Measurements from ENCODE around the gene TNFRSF14.

Gene TNFRSF14

DNA sequence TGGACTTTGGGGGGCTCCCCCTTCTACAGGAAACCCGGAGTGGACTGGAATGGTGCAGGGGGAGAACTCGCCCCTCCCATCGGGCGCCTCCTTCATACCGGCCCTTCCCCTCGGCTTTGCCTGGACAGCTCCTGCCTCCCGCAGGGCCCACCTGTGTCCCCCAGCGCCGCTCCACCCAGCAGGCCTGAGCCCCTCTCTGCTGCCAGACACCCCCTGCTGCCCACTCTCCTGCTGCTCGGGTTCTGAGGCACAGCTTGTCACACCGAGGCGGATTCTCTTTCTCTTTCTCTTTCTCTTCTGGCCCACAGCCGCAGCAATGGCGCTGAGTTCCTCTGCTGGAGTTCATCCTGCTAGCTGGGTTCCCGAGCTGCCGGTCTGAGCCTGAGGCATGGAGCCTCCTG lies at the start of gene TNFRSF14:
Gene TNFRSF14, plus strand, starts transcription at position 95 of the 401 bp plus-strand sequence. Its CDS starts 294 bp downstream, at position 389.
- no peak for FAIRE-seq

DNA sequence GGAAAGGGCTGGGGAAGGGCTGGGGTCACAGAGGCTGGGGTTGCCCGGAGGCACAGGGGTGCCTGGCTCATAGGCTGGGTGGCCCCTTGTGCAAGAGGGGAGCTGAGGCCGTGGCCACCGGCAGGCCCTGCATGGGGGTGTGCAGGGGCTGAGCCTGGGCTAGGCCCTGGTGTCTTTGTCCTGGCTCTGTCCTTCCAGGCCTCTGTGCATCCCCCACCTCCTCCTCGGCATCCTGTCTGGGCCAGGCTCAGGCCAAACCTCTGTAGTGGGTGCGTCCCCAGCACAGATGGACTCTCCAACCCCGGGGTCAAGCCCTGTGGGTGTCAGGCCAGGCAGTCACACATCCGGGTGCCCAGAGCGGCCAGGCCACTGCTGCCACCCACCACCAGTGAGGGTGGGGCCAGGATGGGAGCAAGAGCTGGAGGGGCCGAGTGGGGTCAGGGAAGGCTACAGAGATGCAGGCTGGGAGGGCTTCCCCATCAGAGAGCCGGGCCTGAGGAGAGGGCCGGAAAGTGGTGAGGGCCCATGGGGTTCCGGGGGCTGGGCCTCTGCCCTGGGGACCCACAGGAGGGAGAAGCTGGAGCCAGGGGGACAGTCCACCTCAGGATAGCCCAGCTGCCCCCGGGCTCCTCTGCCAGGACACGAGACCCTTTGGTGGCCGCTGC lies 49.1 kb upstream of the TNFRSF14 start:
- no peak for FAIRE-seq

DNA sequence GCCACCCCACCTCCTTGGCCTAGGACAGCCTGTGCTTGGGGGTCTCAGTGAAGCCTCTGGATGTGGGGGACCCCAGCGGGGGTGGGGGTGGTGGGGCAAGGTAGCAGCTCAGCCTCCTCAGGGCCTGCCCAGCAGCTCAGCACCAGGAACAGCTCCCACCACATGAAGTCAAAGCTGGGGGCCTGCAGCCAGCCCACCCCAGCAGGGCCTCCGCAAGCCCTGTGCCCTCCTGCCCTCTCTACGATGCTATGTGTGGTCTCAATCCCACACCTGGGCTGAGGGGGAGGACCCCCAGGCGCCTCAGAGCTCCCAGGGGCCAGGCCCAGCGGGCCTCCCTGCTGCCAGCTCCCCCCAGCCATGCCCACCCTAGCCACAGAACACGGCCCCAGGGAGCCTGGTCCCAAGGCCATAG lies 48.4 kb upstream of the TNFRSF14 start:
- no peak for FAIRE-seq

DNA sequence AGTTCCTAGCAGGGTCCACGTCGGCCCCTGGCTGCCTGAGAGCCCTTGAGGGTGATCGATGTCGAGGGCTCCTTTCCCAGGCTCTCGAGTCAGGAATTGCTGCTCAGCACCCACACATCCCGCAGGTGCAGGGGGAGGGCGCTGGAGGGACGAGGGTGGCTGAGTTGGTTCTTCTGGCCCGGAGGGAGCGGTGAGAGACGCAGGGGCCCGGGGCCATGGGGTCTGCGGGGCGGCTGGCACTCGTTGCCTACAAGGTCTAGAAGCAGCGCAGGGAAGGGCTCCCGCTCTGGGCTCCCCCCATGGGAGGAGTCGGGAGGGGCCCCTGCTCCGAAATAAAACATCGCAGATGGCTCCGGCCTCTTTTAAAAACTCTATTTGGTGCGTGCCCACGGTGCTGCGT lies 48.0 kb upstream of the TNFRSF14 start:
- no peak for FAIRE-seq

DNA sequence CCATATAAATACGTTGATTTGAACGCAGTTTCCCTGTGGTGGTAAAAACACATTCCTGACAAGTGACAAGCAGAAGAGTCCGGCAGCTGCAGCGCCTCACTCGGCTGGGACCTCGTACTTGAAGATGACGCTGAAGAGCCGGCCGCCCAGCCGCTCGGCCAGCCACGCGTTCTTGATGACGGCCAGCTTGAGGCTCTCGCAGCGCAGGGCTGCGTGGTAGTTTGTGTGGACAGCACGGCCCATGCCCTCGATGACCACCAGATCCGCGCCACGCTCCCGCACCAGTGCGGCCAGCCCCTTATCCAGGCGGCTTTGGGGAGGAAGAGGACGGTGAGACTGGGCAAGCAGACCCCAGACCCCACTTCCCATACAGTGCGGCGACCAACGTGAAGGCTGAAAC lies 47.4 kb upstream of the TNFRSF14 start:
- FAIRE-seq = no peak

DNA sequence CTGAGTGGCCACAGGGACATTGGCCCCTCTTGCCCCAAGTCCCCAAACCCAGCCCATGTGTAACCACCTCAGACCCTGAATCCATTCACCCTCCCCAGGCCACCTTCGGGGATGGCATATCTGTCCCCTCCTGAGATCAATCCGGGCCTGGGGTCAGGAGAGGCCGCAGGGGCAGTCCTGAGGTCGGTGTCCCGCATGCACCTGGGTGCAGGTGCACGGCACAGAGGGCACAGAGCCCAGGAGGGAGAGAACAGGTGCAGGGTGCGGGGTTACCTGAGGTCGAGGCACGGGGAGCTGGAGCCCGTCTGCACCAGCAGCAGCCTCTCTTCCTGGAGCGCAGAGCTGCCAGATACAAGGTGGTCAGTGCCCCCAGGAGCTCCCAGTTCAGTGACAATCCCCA lies 46.6 kb upstream of the TNFRSF14 start:
- no peak for FAIRE-seq

DNA sequence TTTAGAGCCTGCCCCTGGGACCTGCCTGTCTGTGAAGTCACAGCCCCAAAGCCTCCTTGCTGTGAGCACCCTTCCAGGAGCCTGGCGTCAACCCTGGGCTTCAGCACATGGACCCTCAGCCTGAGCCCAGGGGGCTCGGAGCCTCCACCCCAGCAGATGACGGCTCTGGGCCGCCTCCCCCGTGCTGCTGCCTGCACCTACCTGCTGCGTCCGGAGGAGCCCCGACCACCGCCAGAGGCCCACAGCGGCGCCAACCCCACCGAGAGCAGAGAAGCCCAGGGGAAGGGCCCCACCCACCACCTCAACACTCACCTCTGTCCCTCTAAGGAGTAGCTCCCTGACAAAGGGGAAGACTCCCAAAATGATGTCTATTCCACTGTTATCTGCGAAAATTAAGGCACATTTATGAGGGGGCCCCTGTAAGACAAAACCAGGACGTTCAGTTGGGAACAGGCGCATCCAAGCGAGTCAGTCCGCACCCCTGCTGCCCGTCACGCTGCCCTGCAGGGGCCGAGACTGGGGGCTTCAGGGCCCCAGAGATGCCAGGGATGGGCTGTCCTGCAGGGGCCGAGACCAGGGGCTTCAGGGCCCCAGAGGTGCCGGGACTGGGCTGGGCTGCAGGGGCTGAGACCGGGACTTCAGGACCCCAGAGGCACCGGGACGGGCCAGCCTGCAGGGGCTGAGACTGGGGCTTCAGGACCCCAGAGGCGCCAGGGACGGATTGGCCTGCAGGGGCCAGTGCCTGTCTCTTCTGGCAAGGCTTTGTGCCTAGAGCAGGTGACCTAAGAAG lies 45.6 kb upstream of the TNFRSF14 start:
- no peak for FAIRE-seq

DNA sequence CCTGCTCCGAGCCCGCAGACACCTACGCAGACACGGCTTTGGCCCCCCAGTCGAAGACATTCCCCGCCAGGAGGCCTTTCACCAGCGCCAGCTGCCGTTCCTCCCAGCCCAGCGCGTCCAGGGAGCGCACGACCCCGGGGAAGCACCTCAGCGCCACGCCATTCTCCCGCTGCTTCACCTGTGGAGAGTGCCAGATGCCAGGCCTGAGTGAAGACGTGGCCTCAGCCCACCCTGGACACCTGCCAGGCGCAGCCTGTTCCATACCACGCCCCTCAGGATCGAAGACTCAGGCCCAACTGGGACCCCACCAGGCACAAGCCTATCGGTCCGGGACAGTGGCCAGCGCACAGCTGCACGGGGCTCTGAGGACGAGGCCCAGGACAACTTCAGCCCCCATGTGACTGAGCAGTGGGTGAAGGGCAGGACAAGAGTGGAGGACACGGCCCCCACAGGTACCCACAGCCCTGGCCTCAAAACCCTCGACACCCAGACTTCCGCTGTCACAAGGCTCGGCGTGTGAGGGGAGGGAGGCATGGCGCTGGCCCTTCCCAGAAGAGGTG lies 43.2 kb upstream of the TNFRSF14 start:
- FAIRE-seq = no peak

DNA sequence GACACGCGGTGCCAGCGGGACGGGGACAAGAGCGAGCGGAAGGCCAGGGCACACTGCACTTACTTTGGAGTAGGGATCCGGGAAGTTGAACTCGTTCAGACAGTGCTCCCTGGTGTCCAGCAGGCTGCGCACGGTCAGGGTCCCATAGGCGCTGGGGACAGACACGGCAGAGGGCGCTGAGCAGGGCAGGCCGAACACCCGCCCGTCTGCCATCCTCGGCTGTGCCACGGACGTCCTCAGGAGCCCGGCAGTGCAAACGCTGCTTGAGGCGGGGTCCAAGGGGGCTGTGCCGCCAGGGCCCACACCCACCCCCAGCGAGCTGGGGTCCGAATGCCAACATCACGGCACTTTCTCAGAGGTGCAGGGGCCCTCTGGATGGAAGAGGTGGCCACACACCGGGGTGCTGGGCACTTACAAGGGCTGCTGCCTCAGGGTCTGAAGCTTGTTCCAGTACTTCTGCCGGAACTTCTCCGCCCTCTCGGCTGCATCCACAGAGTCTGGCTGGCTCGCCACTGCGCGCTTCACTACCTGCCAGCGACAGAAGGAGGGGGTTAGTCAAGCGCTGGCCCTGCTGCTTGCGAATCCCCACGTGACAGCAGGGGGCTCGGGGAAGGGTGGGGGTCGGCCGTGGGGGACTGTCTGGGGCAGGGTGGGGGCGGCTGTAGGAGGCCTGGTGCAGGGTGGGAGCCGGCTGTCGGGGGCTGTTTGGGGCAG lies 42.1 kb upstream of the TNFRSF14 start:
- FAIRE-seq = no peak

DNA sequence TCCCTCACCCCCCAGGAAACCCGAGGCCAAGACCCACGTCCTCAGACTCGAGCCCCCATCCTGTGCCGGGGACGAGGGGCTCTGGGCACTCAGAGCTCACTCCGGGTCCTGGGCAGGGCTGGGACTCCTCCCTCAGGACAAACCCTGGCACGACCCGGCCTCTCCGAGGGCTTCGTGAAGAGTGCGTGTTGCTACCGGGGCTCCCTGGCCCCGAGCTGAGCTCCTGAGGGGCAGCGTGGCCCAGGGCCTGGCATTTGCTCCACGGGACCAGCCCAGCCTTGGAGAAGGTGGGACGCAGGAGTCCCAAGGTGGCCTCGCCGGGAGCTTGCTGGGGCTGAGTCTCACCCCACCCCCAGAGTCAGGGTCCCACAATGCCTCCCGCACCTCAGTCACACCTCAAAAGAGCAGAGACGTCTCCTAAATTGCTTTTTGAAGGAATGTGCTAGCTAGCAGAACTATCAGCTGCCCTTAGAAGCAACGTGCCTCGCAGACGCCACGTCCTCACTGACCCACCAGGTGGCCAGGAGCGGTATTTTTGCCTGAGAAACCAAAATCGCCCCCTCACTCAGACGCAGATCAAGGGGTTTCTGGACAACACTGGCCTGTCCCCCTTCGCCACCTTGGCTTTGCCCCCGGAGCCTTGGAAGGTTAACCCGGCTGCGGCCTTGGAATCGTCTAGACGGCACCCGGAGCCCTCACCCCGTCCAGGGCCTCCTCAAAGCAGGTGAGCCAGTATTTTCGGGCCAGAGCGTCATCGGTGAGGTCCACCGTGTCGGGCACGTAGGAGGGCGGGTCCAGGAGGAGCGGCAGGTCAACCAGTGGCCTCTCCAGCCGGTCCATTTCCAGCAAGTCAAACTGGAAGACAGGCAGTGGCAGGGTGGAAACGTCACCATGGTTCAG lies 41.1 kb upstream of the TNFRSF14 start:
- no peak for FAIRE-seq

DNA sequence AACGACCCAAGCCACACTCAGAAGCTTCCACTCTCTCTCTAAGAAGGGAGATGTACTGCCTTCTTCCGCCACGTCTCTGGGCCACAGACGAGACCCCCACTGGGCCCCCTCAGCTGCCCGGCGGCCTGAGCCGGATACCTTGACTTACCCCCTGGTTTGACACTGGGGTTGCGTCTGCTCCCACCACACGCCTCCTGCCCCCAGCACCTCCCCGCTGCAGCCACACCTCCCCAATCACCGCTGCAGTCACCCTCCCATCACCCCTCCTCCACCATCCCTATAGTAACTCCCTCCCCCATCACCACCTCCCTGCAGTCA lies 40.4 kb upstream of the TNFRSF14 start:
- FAIRE-seq = no peak

DNA sequence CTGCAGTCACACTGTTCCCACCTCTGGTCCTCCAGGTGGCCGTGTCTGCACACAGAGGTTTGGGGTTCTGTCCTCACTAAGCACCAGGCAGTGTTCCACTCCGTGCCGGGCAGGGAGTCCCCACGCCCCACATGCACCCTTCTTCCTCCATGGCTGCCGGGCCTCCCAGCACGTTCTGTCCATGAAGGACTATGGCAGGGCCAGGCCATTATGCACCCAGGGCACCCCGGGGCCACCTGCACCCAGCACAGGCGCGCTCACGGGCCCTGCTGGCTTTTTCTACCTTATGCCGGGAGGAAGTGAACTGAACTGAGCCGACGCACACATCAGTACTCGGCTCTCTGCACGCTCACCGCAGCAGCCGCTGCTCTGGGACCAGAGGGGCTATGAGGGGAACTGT lies 40.0 kb upstream of the TNFRSF14 start:
- no peak for FAIRE-seq

DNA sequence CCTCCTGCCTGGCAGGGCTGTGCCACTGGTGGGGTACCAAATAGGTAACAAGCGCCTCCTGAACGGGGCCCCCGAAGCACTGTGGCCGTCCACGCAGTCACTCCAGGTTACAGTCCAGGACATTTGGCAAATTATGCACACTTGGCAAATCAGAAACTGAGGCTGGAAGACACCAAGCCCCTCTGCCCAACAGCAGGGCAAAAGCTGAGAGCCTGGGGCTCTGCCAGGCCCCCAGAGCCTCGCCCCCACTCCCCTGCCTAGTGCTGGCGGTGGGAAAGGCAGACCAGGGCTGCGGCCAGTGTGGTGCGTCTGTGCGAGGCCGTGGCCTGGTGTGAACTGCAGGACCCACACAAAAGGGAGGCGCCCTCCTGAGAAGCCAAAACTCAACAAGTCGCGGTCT lies 39.2 kb upstream of the TNFRSF14 start:
- no peak for FAIRE-seq

DNA sequence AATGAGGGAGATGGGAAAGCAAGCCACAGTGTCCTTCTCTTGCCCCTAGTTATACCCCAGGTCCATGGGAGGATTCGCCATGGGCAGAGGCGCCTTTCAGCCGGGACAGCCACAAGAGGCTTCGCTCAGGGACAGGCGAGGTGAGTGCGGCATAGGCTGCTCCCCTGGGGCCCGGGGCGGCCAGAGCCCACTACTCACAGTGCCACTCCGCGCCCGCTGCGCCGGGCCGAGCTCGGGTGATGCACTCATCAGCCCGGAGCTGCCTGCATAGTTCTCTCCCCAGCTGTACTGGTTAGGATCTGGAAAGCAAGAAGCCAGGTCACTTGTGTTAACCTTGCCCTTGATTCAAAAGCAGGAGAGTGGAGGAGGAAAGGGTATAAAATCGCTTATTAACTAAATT lies 38.2 kb upstream of the TNFRSF14 start:
- FAIRE-seq = no peak

DNA sequence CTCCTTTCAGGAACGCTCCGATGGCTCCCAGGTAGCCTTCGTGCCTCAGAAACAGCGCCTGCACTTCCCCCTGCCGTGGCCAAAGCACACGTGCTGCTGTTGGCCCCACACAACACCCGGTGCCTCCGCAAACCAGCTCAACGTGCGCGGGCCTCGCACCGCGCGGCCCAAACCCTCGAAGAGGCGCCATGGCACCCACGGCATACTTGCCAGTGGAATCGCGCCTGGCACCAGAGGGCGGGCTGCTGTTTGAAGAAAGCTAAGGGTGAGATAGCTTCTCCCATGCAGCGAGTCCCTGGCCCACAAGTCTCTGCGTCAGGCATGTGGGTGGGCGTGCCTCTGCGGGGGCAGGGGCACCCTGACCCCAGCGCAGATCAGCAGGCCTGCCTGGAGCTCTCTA lies 37.6 kb upstream of the TNFRSF14 start:
- FAIRE-seq = no peak

DNA sequence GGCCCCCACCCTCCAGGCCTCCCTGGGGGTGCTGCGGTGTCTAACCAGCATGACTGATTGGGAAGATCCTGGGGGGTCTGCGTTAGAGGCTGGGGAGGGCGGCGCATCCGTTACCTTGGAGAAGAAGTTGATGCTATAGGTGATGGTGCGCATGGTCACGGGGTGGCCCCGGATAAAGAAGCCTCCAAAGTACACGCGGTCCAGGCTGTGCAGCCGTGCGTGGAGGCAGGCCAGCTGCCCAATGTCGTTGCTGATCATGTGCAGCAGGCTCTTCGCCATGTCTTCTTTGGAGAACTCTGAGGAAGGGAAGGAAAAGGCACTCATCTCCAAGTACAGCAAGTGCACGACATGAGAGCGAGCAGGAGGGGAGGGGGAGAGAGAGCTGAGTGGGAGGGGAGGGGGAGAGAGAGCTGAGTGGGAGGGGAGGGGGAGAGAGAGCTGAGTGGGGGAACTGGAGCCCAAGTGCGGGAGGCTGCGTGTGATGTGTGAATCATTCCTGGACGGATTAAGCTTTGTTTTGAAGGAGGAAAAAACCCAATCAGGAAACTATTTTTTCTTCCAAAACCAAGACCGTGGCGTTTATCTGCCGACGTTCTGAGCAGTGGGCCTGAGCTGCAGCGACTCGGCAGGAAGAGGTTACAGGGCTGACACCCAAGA lies 37.0 kb upstream of the TNFRSF14 start:
- no peak for FAIRE-seq

DNA sequence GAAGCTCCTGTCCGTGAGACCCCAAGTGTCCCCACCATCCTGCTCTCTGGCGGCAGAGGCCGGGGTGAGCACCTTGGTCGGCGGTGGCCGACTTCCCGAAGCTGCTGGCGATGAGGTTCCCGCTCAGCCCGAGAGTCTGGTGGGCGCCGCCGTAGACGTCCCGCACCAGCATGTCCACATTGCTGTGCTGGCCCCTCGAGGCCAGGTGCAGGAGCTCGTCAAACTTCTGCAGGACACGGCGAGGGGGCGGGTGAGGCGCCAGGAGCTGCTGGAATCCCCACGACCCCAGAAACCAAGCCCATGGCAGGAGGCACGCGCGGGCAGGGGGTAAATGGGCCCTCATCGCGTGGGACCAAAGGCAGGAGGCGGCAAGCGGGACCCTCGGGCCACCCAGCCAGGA lies 36.4 kb upstream of the TNFRSF14 start:
- no peak for FAIRE-seq

DNA sequence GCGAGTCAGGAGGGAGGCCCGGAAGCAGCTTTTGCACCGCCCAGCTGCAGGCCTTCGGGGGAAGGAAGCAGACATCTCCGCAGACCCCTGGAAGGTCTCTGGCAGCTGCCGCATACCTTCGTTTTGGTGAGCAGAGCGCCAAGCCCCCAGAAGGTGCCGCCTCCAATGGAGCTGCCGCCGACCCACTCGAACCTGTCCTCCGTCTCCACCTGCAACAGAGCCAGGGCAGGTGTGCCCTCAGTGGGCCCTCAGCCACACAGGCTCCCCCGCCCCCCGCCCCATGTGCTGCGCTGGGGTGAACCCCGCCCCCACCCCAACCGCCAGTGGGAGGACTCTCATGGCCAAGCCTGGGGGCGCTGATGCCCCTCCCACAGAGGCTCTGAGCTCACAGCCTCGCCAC lies 36.0 kb upstream of the TNFRSF14 start:
- no peak for FAIRE-seq

DNA sequence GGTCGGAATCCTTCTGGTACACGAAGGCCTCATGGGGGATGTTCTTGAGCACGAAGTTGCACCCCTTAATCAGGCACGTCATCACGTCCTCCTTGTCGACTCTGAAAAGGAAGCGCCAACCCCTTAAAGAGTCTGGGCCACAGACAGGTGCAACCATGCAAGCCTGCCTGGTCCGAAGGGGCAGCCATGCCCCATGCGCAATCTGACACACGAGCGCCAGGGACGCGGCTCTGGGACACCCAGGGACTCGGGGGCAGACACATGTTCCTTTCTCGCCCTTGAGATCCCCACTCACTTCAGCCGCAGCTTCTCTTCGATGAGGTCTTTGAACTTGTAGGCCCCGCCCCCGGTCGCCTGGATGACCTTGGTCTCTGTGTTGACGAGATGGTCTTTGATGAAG lies 35.4 kb upstream of the TNFRSF14 start:
- no peak for FAIRE-seq

DNA sequence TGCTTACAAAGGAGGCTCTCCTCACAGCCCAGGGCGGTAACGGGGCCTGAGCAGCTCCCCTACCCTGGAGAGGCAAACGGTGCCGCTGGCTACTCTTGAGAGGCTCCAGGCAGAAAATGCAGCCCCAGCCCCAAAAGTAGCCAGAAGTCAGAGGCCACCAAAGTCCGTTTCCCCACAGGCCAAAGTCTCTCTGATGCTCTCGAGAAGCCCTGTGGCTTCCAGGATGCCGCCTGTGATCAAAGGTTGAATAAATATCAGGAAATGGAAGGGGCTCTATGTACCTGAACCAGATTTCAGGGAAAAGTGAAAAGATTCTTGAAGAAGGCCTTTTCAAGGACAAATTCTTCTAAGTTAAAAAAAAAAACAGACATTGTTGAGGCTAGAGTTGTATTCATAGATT lies 33.9 kb upstream of the TNFRSF14 start:
- FAIRE-seq = no peak

DNA sequence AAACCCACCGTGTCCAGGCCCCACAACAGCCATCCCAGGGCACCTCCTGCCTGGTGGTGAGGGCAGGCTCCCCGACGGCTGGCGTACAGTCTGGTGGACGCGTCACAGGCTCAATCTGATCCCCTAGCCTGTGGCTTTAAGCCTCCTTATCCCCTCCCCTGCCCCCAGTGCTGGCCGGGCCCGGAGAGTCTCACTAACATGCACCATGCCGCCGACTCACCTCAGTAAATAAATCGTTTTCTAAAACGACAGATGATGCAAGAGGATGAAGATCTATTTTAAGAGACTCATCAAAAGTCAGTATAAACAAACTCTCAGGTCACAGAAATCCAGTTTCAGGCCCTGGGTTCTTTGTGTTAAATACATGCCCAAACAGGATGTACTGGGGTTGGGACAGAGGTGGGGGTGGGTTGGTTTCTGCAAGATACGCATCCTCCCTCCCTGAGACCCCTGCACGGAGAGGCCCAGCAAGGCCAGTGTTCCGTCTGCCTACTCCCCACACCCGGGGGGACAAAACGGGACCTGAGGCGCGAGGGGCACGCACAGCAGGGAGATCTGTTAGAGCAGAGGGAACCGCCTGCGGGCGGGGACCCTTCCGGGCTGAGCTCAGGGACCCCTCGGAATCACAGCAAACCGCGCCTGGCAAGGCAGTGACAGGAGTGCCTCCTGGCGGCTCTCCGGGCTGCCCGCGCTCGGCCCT lies 32.8 kb upstream of the TNFRSF14 start:
- no peak for FAIRE-seq
